ENCODE results near the gene RSPH3. TPM values are rescaled to one million over a fixed set of nuclear protein-coding genes. Genes with fewer than 3 reads are reported as not detected.

The RSPH3 gene
- 2.3 TPM for polyA plus RNA-seq (2012; ENCODE audit: insufficient read depth, insufficient read length, low read depth)

DNA sequence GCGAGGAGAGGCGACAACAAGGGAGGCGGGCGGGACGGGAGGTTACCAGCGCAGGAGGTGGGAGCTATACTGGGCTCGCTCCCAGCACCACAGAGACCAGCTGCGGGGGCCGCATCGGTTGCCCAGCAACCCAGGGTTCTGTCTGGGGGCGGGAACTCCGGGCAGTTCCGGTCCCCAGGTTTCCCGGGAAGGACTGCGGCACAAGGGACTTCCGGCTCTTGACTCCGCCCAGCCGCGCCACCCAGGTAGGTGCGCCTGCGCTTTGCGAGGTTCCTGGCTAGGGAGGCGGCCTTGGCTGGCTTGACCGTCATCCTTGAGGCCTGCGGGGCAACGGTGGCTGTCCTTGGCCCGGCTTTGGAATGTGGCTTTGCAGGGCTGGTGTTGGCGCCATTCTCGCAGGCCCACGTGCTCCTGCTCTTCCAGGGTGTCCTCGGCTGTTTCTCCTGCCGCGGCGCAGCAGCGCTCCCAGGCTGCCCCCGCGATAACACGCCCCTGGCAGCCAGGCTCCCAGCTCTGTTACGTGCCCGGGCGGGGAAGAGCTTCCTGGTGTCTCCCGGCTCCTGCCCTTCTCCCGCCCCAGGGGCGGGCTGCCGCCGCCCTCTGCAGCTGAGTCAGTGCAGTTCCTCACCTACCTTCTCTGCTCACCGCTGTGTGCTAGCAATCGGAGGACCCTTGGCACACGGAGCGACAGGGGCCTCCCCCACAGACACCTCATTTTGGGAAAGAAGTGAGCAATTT lies at the start of gene RSPH3:
TSS of gene RSPH3 (minus strand) at position 537 of the 738 bp plus-strand sequence. CDS start 652 bp downstream, outside the sequence.
- peak within 1 kb of the TSS; percentile 89 for H3K4me3 ChIP-seq (ENCODE audit: low read depth, low read length)
- no peaks in the 10 kb centered on the region for H3K9me3 ChIP-seq
- H3K27me3 ChIP-seq: no peaks in the 10 kb centered on the region
- peak; percentile 96 for DNase-seq
- peak; percentile 33 for TF ChIP-seq CTCF (IDR thresholded peaks at IDR 0.05; ENCODE audit: low read depth, low read length)
- H3K36me3 ChIP-seq: no peaks in the 10 kb centered on the region
- H3K4me1 ChIP-seq: no peaks in the 10 kb centered on the region

DNA sequence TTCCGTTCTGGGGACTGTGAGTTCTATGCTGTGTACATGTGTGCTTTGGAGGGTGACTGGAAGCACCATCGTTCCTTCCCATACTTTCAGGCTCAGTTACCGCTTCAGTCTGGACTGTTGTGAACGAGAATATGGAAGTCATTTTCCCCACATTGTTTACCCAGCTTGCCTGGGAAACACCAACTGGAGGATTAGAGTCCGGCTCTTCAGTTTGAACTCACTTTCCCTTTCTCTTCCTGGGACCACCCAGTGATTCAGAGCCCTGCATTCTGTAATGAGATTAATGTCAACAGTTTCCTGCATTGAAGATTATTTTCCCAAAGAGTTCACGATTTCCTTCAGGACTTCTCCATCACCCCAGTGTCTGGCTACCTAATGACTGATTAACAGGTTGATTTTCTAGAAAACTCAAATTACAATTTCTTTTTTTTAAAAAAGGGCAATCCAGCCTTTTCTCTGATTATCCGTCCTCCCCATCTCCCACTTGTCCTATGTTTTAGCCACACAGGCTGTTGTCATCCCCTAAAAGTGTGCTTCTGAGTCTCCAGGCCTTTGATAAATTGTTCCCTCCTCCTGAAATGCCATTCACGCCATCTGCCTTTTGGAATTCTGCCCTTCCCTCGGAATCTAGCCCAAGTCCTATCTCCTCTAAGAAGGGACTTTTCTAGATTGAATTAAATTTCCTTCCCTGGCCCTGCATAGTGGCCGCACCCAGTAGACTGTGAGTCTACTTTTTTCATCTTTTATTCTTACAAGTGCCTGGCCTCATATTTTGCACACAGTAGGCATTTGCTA lies 48.1 kb upstream of the RSPH3 start:
- Histone ChIP-seq H3K36me3 (no peaks in the 10 kb centered on the region), H3K9me3 (no peaks in the 10 kb centered on the region), H3K4me1 (no peaks in the 10 kb centered on the region), H3K27me3 (peaks cover 72% of the 10 kb centered on the region), H3K4me3 (ENCODE audit: low read depth, low read length) (no peak overlapping the region)
- DNase-seq: no peak
- TF ChIP-seq CTCF (IDR thresholded peaks at IDR 0.05; ENCODE audit: low read depth, low read length): no peak

DNA sequence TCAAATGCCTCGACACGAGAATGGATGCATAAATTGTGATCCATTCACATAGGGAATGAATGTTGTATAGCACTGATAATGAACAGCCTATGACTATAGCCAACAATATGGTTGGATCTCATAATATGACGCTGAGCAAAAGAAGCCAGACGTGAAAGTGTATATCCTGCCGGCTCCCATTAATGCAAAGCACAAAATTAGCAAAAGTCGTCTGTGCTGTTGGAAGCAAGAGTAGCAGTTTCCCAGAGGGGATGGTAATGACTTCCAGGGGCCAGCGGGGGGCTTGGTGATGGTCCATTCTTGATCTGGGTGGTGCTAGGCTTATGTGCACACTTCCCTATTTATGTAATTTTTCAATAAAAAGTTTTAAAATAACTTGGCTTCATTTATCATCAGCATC lies 45.8 kb upstream of the RSPH3 start:
- no peaks in the 10 kb centered on the region for H3K4me1 ChIP-seq
- TF ChIP-seq CTCF (IDR thresholded peaks at IDR 0.05; ENCODE audit: low read depth, low read length): no peak
- no peaks in the 10 kb centered on the region for H3K9me3 ChIP-seq
- DNase-seq: no peak
- H3K36me3 ChIP-seq: no peaks in the 10 kb centered on the region
- no peak overlapping the region for H3K4me3 ChIP-seq (ENCODE audit: low read depth, low read length)
- peaks cover 72% of the 10 kb centered on the region for H3K27me3 ChIP-seq

DNA sequence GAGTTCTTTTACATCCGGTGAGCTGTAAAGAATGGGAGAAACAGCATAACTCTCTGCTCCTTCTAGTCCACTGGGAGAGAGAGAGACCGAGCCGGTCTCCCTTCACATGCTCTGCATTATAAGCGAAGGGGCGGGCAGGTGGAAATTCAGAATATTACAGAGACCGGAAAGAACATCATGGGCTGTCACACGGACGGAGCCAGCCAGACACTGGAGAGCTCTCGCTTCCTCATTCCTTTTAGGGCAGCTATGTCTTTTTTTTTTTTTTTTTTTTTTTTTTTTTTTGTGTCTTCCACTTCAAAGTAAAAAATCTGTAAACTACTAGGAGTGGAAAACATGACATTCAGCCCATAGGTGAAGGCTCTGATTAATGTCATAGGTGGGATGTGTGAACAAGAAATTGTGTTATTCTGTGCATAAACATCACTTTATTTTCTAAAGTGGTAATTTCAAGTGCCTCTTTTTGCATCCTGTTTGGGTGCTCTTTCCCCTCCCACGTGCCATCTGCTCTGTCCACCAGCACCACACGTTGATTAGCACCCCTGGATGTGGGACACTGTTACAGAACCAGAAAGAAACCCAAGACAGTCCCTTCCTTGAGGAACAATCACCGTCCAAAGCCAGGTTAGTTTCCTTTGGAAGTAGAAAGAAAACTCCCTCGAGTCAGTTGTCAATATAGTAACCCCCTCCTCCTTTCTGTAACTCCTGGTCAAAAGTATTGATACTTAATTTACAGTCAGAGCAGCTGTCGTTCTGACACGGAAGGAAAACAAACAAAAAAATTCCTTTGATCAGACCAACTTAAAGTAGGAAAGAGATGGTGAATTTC lies 45.1 kb upstream of the RSPH3 start, which contains the start of gene TAGAP:
TSS of gene TAGAP (minus strand) at position 93 of the 829 bp plus-strand sequence. CDS start 845 bp downstream, outside the sequence.
- peaks cover 77% of the 10 kb centered on the region for H3K27me3 ChIP-seq
- no peaks in the 10 kb centered on the region for H3K9me3 ChIP-seq
- H3K4me1 ChIP-seq: no peaks in the 10 kb centered on the region
- no peak for TF ChIP-seq CTCF (IDR thresholded peaks at IDR 0.05; ENCODE audit: low read depth, low read length)
- DNase-seq: no peak
- H3K4me3 ChIP-seq (ENCODE audit: low read depth, low read length): no peak within 1 kb of the TSS
- no peaks in the 10 kb centered on the region for H3K36me3 ChIP-seq

- H3K9me3 ChIP-seq: no peaks in the 10 kb centered on the region
- no peak overlapping the region for H3K4me3 ChIP-seq (ENCODE audit: low read depth, low read length)
- no peak for TF ChIP-seq CTCF (IDR thresholded peaks at IDR 0.05; ENCODE audit: low read depth, low read length)
- no peaks in the 10 kb centered on the region for H3K36me3 ChIP-seq
- no peaks in the 10 kb centered on the region for H3K4me1 ChIP-seq
- no peak for DNase-seq
- peaks cover 89% of the 10 kb centered on the region for H3K27me3 ChIP-seq
Measured at GRCh38 chr6:159043947-159044346, 43.9 kb upstream of the RSPH3 start.
